ENCODE measurements around the gene SCART1. TPM values are rescaled to one million over a fixed set of nuclear protein-coding genes. Genes with fewer than 3 reads are reported as not detected.

Gene SCART1
- total and polyA plus RNA-seq, 2 of the 4 experiments (the other 2 are of a cell fraction): 0.54 to 2.1 TPM

- ChIA-PET CTCF (interaction anchor here (0.6 kb wide), 1 partner anchor 23 kb away, joined by 3 read pairs; no protein-coding TSS in a partner anchor), POLR2A (ENCODE audit: unreplicated experiment) (no interaction called here)
- no peak overlapping the region for H2BK5ac ChIP-seq (ENCODE audit: low read depth, low read length, poor library complexity, severe bottlenecking)
- no peaks in the 10 kb centered on the region for H3K4me1 ChIP-seq (ENCODE audit: control insufficient read depth, insufficient read depth, low read length)
- H3K56ac ChIP-seq (ENCODE audit: extremely low read depth, insufficient read depth, low read length): no peak overlapping the region
- no peaks in the 10 kb centered on the region for H3K9me1 ChIP-seq (ENCODE audit: insufficient read depth, low read length)
- no CpG with 5 or more reads among the region's 10 CpGs for WGBS, 2 experiments (ENCODE audit: extremely low coverage in 2 of 2, insufficient read length in 1 of 2)
- no peak overlapping the region for H3K4me3 ChIP-seq (ENCODE audit: insufficient read depth, low read depth, low read length)
- H3K79me1 ChIP-seq (ENCODE audit: low read depth in 1 of 2, low read length in 2 of 2): no peaks in the 10 kb centered on the region
- no peak overlapping the region for H2AFZ ChIP-seq (replicated peaks; ENCODE audit: low read length, poor library complexity)
- no peak overlapping the region for H2AK5ac ChIP-seq (ENCODE audit: low read depth, low read length)
- H2BK120ac ChIP-seq (ENCODE audit: low read depth, low read length): no peak overlapping the region
- H3K4me2 ChIP-seq (ENCODE audit: low read depth, low read length): no peak overlapping the region
- no peaks in the 10 kb centered on the region for H3K9me3 ChIP-seq (ENCODE audit: control insufficient read depth, insufficient read depth, low read length)
- H4K5ac ChIP-seq (ENCODE audit: low read depth, low read length): no peak overlapping the region
- H3K14ac ChIP-seq (replicated peaks; ENCODE audit: low read depth, low read length): no peak overlapping the region
- H2BK15ac ChIP-seq (ENCODE audit: low read depth, low read length): no peak overlapping the region
- ATAC-seq (ENCODE audit: low read depth): no peak
- H3K36me3 ChIP-seq (ENCODE audit: control insufficient read depth, insufficient read depth, low read length): no peaks in the 10 kb centered on the region
- H3K23ac ChIP-seq (ENCODE audit: low read depth, low read length): no peak overlapping the region
- H2BK20ac ChIP-seq (ENCODE audit: low read depth, low read length): no peak overlapping the region
- no peak for DNase-seq
- no peaks in the 10 kb centered on the region for H3K27me3 ChIP-seq (ENCODE audit: control insufficient read depth, insufficient read depth, low read length)
- intact Hi-C loops (cut with micrococcal nuclease): no loop called here
- in situ Hi-C loops (cut with MboI; ENCODE audit: low sequenced_read_pairs): no loop called here
- dilution Hi-C loops (cut with HindIII; ENCODE audit: low sequenced_read_pairs, unreplicated experiment): no loop called here
- no peak overlapping the region for H3K18ac ChIP-seq (ENCODE audit: low read depth, low read length)
- no peaks in the 10 kb centered on the region for H4K20me1 ChIP-seq (ENCODE audit: insufficient read depth, low read length)
- TF ChIP-seq NFE2L2 (IDR thresholded peaks at IDR 0.05; ENCODE audit: low read depth, low read length) (no peak), RCOR1 (IDR thresholded peaks at IDR 0.05; ENCODE audit: insufficient replicate concordance, low read length) (no peak), RFX5 (IDR thresholded peaks at IDR 0.05; ENCODE audit: low read depth, low read length) (no peak), CHD1 (IDR thresholded peaks at IDR 0.05; ENCODE audit: low read depth, low read length) (no peak), MAZ (IDR thresholded peaks at IDR 0.05; ENCODE audit: borderline replicate concordance, low read depth, low read length) (no peak), CTCF (conservative IDR thresholded peaks at IDR 0.05; ENCODE audit: low read depth, low read length) (no peak), MAFK (IDR thresholded peaks at IDR 0.05; ENCODE audit: low read depth, low read length) (no peak), USF2 (IDR thresholded peaks at IDR 0.05; ENCODE audit: low read depth, low read length) (no peak), SMC3 (IDR thresholded peaks at IDR 0.05; ENCODE audit: low read depth, low read length) (no peak), RAD21 (IDR thresholded peaks at IDR 0.05; ENCODE audit: low read length) (no peak)
- BruUV-seq (replicated peaks): no TSS peak
- no peak overlapping the region for H3K9ac ChIP-seq (ENCODE audit: low read depth, low read length)
- H3K27ac ChIP-seq (ENCODE audit: insufficient read depth, low read length): no peak overlapping the region
- H3K4ac ChIP-seq (ENCODE audit: low read depth, low read length): no peak overlapping the region
- H2AK9ac ChIP-seq (replicated peaks; ENCODE audit: low read depth, low read length, poor library complexity): no peak overlapping the region
- H4K91ac ChIP-seq (ENCODE audit: insufficient read depth, low read depth, low read length): no peak overlapping the region
- no peak overlapping the region for H4K8ac ChIP-seq (ENCODE audit: low read depth in 2 of 2, low read length in 2 of 2)
Observed at GRCh38 chr10:133462512-133463305, 9.0 kb downstream of the SCART1 start.
